MM.1S (cell line): ENCODE results near the gene CACNA1C.

Experiments used
- EZH2 ChIP-seq: fragments of 300-600 bp; sonication (generic); optimal IDR thresholded peaks from 2 replicates; pipeline ENCODE3; 2017; ENCODE audit warnings: low read depth, mild to moderate bottlenecking, antibody characterized with exemption, low read length, mixed read lengths
- EZH2phosphoT487 ChIP-seq: fragments of 300-600 bp; sonication (generic); IDR thresholded peaks from 2 replicates; pipeline ENCODE4 v1.6.1; 2018; ENCODE audit warnings: antibody characterized with exemption, low read length
- TF ChIP-seq, protein P1 (sequence below): fragments of 300-600 bp; sonication (generic); IDR thresholded peaks from 2 replicates; pipeline ENCODE4 v1.5.1; 2016; ENCODE audit warnings: antibody characterized with exemption, low read length, mixed read lengths

GRCh38 chr12:2052826-2053678, at the start of gene CACNA1C:
- TF ChIP-seq, protein P1, sequence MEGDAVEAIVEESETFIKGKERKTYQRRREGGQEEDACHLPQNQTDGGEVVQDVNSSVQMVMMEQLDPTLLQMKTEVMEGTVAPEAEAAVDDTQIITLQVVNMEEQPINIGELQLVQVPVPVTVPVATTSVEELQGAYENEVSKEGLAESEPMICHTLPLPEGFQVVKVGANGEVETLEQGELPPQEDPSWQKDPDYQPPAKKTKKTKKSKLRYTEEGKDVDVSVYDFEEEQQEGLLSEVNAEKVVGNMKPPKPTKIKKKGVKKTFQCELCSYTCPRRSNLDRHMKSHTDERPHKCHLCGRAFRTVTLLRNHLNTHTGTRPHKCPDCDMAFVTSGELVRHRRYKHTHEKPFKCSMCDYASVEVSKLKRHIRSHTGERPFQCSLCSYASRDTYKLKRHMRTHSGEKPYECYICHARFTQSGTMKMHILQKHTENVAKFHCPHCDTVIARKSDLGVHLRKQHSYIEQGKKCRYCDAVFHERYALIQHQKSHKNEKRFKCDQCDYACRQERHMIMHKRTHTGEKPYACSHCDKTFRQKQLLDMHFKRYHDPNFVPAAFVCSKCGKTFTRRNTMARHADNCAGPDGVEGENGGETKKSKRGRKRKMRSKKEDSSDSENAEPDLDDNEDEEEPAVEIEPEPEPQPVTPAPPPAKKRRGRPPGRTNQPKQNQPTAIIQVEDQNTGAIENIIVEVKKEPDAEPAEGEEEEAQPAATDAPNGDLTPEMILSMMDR = 0 out of 2 replicates have a peak, but pooled peaks have one; percentile 5
- TF ChIP-seq EZH2phosphoT487 = no peak
- no peak for TF ChIP-seq EZH2
